Measurements from ENCODE around the gene SPRR1A. TPM values are rescaled to one million over a fixed set of nuclear protein-coding genes. Genes with fewer than 3 reads are reported as not detected.

Gene SPRR1A
- polyA plus RNA-seq, 1 donor (not counting 4 experiments of a cell fraction or from before 2014, with no cell fraction given), result 18.0 TPM

DNA sequence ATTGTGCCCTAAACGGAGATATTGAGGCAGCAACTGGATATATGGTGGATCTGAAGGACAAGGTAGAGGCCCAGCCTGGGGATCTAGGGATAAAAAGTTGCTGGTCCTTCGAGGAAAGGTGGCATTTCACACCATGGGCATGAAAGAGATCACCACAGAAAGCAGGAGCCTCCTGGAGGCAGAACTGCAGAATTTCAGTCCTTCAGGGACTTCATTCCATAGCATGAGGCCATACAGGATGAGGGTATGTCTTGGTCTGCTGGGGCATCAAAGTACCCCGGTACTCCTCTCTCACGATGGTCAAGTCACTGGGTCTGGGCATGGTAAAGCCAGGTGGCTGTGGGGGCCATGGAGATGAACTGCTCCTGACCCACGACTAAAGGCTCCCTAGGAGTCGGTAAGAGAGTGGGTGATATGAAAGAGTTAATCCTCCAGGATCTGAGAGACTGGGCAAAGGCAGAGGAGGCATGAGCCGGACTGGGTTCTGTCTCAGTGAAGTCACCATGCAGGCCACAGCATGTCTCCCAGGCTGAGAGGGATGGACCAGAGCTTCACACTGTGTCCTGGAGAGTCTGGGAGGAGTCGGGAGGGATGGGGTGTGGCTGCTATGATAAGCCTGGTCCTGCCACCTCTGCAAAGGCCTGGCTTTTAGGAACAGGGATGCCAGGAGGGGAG is 42.7 kb upstream of the SPRR1A start:
- no peak for DNase-seq (ENCODE audit: low read depth, low spot score)
- FAIRE-seq, result peak; percentile 99
- H3K27me3 ChIP-seq (ENCODE audit: control insufficient read depth, extremely low read depth, insufficient read depth, low read length), result no peaks in the 10 kb centered on the region
- no peaks in the 10 kb centered on the region for H3K79me2 ChIP-seq (ENCODE audit: control insufficient read depth, insufficient read depth, low read length)
- H3K9me3 ChIP-seq (ENCODE audit: control insufficient read depth, low read depth, low read length), result no peaks in the 10 kb centered on the region
- H3K36me3 ChIP-seq (ENCODE audit: control insufficient read depth in 2 of 2, extremely low read depth in 1 of 2, insufficient read depth in 2 of 2, low read length in 2 of 2), result no peaks in the 10 kb centered on the region
- no peak overlapping the region for H3K4me3 ChIP-seq (ENCODE audit: control insufficient read depth in 2 of 3, extremely low read depth in 1 of 3, insufficient read depth in 2 of 3, low read depth in 1 of 3, low read length in 3 of 3)
- H3K9me1 ChIP-seq (ENCODE audit: control insufficient read depth, extremely low read depth, insufficient read depth, low read length), result no peaks in the 10 kb centered on the region
- peak overlapping the region; percentile 51 for H2AFZ ChIP-seq (ENCODE audit: control insufficient read depth, low read length)
- dilution Hi-C loops (cut with MboI; ENCODE audit: extremely low pct_ligation_motif_present, low sequenced_read_pairs), result no loop called here
- H4K20me1 ChIP-seq (ENCODE audit: control insufficient read depth, extremely low read depth, insufficient read depth, low read length), result no peaks in the 10 kb centered on the region
- H3K4me1 ChIP-seq (ENCODE audit: control insufficient read depth, extremely low read depth, insufficient read depth, low read length), result peaks cover 14% of the 10 kb centered on the region
- peak overlapping the region; percentile 39 for H3K4me2 ChIP-seq (ENCODE audit: control insufficient read depth, extremely low read depth, insufficient read depth, low read depth, low read length)
- H3K9ac ChIP-seq (ENCODE audit: control insufficient read depth, extremely low read depth, insufficient read depth, low read length), result no peak overlapping the region
- no peak for TF ChIP-seq EZH2 (IDR thresholded peaks at IDR 0.05; ENCODE audit: low read length)
- TF ChIP-seq, protein P1, sequence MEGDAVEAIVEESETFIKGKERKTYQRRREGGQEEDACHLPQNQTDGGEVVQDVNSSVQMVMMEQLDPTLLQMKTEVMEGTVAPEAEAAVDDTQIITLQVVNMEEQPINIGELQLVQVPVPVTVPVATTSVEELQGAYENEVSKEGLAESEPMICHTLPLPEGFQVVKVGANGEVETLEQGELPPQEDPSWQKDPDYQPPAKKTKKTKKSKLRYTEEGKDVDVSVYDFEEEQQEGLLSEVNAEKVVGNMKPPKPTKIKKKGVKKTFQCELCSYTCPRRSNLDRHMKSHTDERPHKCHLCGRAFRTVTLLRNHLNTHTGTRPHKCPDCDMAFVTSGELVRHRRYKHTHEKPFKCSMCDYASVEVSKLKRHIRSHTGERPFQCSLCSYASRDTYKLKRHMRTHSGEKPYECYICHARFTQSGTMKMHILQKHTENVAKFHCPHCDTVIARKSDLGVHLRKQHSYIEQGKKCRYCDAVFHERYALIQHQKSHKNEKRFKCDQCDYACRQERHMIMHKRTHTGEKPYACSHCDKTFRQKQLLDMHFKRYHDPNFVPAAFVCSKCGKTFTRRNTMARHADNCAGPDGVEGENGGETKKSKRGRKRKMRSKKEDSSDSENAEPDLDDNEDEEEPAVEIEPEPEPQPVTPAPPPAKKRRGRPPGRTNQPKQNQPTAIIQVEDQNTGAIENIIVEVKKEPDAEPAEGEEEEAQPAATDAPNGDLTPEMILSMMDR (optimal IDR thresholded peaks at IDR 0.05 in 1 of 3, IDR thresholded peaks at IDR 0.05 in 1 of 3, conservative IDR thresholded peaks at IDR 0.05 in 1 of 3; ENCODE audit: extremely low read depth in 1 of 3, insufficient read depth in 2 of 3, low read length in 3 of 3), result peak; percentile 33 to 56 (median 43)
- H3K27ac ChIP-seq (ENCODE audit: control insufficient read depth, insufficient read depth, low read length), result no peak overlapping the region

- Histone ChIP-seq H3K79me2 (ENCODE audit: control insufficient read depth, insufficient read depth, low read length) (no peaks in the 10 kb centered on the region), H3K4me3 (ENCODE audit: control insufficient read depth in 2 of 3, extremely low read depth in 1 of 3, insufficient read depth in 2 of 3, low read depth in 1 of 3, low read length in 3 of 3) (no peak overlapping the region), H3K27ac (ENCODE audit: control insufficient read depth, insufficient read depth, low read length) (no peak overlapping the region), H3K9me1 (ENCODE audit: control insufficient read depth, extremely low read depth, insufficient read depth, low read length) (no peaks in the 10 kb centered on the region), H3K4me1 (ENCODE audit: control insufficient read depth, extremely low read depth, insufficient read depth, low read length) (peaks cover 21% of the 10 kb centered on the region), H3K9ac (ENCODE audit: control insufficient read depth, extremely low read depth, insufficient read depth, low read length) (no peak overlapping the region), H3K27me3 (ENCODE audit: control insufficient read depth, extremely low read depth, insufficient read depth, low read length) (no peaks in the 10 kb centered on the region), H3K9me3 (ENCODE audit: control insufficient read depth, low read depth, low read length) (no peaks in the 10 kb centered on the region), H4K20me1 (ENCODE audit: control insufficient read depth, extremely low read depth, insufficient read depth, low read length) (no peaks in the 10 kb centered on the region), H2AFZ (ENCODE audit: control insufficient read depth, low read length) (no peak overlapping the region), H3K36me3 (ENCODE audit: control insufficient read depth in 2 of 2, extremely low read depth in 1 of 2, insufficient read depth in 2 of 2, low read length in 2 of 2) (no peaks in the 10 kb centered on the region), H3K4me2 (ENCODE audit: control insufficient read depth, extremely low read depth, insufficient read depth, low read depth, low read length) (no peak overlapping the region)
- TF ChIP-seq EZH2 (IDR thresholded peaks at IDR 0.05; ENCODE audit: low read length), result no peak
- TF ChIP-seq, protein P1 (optimal IDR thresholded peaks at IDR 0.05 in 1 of 3, IDR thresholded peaks at IDR 0.05 in 1 of 3, conservative IDR thresholded peaks at IDR 0.05 in 1 of 3; ENCODE audit: extremely low read depth in 1 of 3, insufficient read depth in 2 of 3, low read length in 3 of 3), result no peak
- dilution Hi-C loops (cut with MboI; ENCODE audit: extremely low pct_ligation_motif_present, low sequenced_read_pairs), result no loop called here
- FAIRE-seq (no peak), DNase-seq (ENCODE audit: low read depth, low spot score) (no peak)
Observed at GRCh38 chr1:152942161-152942560, 41.7 kb upstream of the SPRR1A start.

All from keratinocyte (primary cell).